Jurkat, Clone E6-1 (cell line): ENCODE measurements around the gene ZMAT2.
"Not testable (repeated sequence)": the region's sequence is repeated elsewhere in the genome, so short reads cannot be mapped to it uniquely, and the experiment has no call there.

Experiments used
- DNase-seq: peaks from one replicate; pipeline ENCODE4 v3.0.0-alpha.2; 2011; ENCODE audit warnings: low read depth, low spot score
- H3K4me3 ChIP-seq: 2 replicates; pipeline ENCODE4 v1.5.1; 2011; ENCODE audit warnings: mild to moderate bottlenecking, low read length, control low read depth, moderate library complexity

Gene ZMAT2

GRCh38 chr5:140696891-140697492 lies 3.3 kb upstream of the ZMAT2 start:
- H3K4me3 ChIP-seq: no peak overlapping the region
- DNase-seq: no peak

DNA sequence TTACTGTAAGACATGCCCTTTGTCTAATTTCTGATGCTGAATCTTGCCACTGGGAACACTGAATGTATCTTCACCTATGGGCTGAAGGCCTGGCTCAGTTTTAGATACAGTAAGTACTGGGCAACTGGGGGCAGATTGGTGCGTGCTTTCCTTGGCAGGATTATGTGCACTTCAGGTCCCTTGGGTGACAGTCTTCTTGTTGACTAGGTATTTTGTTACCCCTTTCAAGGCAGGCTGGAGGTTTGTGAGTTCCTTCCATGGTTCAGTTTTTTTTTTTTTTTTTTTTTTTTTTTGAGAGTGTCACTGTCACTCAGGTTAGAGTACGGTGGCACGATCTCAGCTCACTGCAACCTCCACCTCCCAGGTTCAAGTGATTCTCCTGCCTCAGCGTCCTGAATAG lies 7.6 kb downstream of the ZMAT2 start:
- no peak for DNase-seq
- H3K4me3 ChIP-seq: no peak overlapping the region

- not testable (repeated sequence) for DNase-seq, H3K4me3 ChIP-seq
Observed at GRCh38 chr5:140708787-140709186, 8.5 kb downstream of the ZMAT2 start.

DNA sequence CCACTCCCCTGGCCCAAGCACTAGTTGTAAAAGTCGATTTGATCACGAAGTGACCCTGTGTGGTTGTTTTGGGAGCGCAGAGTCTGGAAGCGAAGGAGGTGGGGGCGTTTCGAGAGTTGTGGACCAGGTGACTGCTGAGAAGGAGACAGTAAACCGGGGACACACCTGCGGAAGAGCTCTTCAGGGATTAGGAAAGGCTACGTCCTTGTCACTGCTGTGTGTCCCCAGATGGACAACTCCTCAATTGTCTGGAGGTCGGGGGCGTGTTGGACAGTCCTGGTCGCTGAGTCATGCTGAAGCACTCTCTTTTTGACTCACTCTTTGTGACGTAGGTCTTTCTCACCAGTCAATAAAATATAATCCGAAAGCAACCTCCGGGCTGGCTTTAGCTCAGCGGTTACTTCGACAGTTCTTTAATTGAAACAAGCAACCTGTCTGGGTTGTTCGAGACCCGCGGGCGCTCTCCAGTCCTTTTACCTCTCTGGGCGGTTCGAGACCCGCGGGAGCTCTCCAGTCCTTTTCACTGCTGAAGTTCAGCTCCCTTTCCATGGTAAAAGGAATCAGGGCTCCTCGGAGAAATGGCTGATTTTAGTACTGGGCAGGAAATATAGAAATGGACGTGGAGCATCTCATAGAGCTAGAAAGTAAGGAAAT lies 10.8 kb downstream of the ZMAT2 start:
- DNase-seq: peak; percentile 45
- peak overlapping the region; percentile 52 for H3K4me3 ChIP-seq

- no peak overlapping the region for H3K4me3 ChIP-seq
Observed at GRCh38 chr5:140711794-140712193, 11.5 kb downstream of the ZMAT2 start.

DNA sequence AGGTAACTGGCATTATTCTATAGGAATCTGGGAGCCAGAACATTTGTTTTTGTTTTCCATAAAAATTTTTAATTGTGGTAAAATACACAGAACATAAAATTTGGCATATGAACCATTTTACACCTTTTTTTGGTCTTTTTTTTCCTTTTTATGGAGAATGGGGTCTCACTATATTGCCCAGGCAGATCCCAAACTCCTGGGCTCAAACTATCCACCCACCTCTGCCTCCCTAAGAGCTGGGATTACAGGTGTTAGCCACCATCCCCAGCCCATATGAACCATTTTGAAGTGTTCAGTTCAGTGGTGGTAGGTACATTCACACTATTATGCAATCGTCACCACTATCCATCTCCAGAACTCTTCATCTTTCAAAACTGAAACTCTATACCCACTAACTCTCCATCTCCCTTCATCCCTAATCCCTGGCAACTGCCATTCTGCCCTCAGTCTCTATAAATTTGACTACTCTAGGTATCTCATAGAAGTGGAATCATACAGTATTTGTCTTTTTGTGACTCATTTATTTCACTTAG lies 13.4 kb downstream of the ZMAT2 start:
- H3K4me3 ChIP-seq: no peak overlapping the region
- DNase-seq: no peak

More at GRCh38 chr5:140711794-140712193, 11.5 kb downstream of the ZMAT2 start:
- no peak for DNase-seq

- not testable (repeated sequence) for DNase-seq
Observed at GRCh38 chr5:140716238-140716637, 16.0 kb downstream of the ZMAT2 start.

DNA sequence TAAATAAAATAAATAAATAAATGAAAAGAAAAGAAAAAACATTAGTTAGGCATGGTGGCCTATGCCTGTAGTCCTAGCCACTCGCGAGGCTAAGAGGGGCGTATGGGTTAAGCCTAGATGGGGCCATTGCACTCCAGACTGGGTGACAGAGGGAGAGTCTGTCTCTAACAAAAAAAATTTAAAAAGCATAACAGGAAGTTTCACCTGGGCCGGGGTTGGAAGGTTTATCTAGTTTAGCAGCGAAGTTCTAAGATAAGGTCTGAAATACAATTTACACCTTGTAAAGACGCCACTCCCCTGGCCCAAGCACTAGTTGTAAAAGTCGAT lies 18.0 kb downstream of the ZMAT2 start:
- H3K4me3 ChIP-seq: no peak overlapping the region
- DNase-seq: no peak

More at GRCh38 chr5:140716238-140716637, 16.0 kb downstream of the ZMAT2 start:
- not testable (repeated sequence) for H3K4me3 ChIP-seq

GRCh38 chr5:140720738-140721137 lies 20.5 kb downstream of the ZMAT2 start:
- not testable (repeated sequence) for H3K4me3 ChIP-seq, DNase-seq

DNA sequence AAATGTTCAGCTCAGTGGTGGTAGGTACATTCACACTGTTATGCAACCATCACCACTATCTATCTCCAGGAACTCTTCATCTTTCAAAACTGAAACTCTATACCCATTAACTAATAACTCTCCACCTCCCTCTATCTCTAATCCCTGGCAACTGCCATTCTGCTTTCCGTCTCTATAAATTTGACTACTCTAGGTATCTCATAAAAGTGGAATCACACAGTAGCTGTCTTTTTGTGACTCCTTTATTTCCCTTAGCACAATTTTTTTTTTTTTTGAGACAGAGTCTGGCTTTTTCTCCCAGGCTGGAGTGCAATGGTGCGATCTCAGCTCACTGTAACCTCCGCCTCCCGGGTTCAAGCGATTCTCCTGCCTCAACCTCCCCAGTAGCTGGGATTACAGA lies 21.1 kb downstream of the ZMAT2 start:
- H3K4me3 ChIP-seq, DNase-seq: not testable (repeated sequence)

DNA sequence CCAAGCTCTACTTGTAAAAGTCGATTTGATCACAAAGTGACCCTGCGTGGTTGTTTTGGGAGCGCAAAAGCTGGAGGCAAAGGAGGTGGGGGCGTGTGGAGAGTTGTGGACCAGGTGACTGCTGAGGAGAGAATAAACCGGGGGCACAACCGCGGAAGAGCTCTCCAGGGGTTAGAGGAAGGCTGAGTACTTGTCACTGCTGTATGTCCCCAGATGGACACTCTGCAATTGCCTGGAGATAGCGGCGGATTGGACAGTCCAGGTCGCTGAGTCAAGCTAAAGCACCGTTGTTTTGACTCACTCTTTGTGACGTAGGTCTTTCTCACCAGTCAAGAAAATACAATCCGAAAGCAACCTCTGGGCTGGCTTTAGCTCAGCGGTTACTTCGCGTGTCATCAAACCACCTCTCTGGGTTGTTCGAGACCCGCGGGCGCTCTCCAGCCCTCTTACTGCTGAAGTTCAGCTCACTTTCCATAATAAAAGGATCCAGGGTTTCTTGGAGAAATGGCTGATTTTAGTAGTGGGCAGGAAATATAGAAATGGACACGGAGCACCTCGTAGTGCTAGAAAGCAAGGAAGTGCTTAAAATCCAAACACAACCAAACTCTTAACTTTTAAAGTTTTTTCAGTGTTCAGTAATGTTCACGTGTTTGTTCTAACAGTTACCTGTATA lies 25.7 kb downstream of the ZMAT2 start:
- H3K4me3 ChIP-seq: no peak overlapping the region
- DNase-seq: no peak

GRCh38 chr5:140733098-140733497 lies 32.9 kb downstream of the ZMAT2 start:
- DNase-seq: no peak
- H3K4me3 ChIP-seq: no peak overlapping the region

DNA sequence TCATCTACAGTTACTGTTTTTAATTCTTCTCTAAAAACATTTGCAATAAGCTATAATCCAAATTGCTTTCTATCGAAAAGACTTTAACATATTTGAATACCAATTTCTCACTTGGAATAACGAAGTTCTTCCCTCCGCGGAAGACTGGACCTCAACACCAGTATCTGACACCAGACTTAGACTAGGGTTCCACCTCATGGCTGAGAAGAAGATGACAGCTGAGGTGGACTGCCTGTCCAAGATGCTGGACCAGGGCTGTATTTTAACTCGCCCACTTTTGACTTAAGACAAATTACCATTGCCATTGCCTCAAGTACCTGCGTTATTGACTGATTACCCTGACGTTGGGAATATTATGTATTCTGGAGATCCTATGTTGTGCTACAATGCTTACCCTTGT lies 34.1 kb downstream of the ZMAT2 start:
- no peak overlapping the region for H3K4me3 ChIP-seq
- DNase-seq: no peak

DNA sequence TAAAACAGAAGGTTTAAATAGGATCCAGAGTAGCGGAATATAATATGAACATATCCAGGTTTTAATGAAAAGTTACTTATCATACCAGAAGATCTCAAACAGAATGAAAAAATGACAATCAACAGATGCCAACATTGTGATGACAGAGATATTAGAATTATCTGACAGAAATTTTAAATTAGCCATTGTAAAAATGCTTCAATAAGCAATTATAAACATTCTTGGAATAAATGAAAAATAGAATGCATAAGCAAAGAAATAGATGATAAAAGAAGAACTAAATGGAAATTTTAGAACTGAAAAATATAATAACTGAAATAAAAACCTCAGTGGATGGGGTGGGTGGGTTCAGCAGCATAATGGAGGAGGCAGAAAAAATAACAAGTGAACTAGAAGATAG lies 37.2 kb downstream of the ZMAT2 start:
- no peak overlapping the region for H3K4me3 ChIP-seq

DNA sequence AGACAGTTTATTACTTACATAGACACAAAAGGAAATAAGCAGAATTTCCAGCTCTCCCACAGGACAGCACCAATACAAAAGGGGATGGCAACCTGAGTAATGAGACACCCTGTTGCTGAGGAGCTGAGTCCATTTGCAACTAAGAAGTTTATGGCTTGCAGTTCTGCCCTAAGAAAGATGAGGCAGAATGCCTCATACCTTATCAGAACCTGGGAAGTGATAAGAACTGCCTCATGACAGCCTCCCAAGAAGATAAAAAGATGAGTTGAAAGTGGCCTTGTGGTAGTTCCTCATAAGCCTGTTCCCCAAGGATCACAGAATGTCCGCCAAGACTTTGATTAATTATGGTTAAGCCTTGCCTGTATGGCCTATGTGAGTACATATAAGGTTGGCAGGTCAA lies 41.7 kb downstream of the ZMAT2 start:
- no peak overlapping the region for H3K4me3 ChIP-seq
- no peak for DNase-seq

More for the DNA sequence above, 37.2 kb downstream of the ZMAT2 start:
- DNase-seq: no peak

GRCh38 chr5:140753561-140753960 lies 53.3 kb downstream of the ZMAT2 start:
- no peak overlapping the region for H3K4me3 ChIP-seq
- no peak for DNase-seq
